IMR-90 (cell line): ENCODE data around the gene AHSG. TPM values are rescaled to one million over a fixed set of nuclear protein-coding genes. Genes with fewer than 3 reads are reported as not detected.
A peak's percentile ranks its signal among the peaks of the same experiment; 100 is the strongest.

Experiments used
- ATAC-seq: fragments of 200-7000 bp; cut with Tn5 transposase; 2 replicates; pipeline ENCODE4 v1.9.1; 2020; ENCODE audit warnings: low read depth, mild to moderate bottlenecking, moderate library complexity
- BruUV-seq: library from RNA; stranded (reverse); fragments of 400-500 nt; replicated peaks from 2 replicates; lab custom pipeline; 2021; lab: Mats Ljungman, UMichigan
- CTCF ChIA-PET: fragments of 300-600 bp; formaldehyde crosslinking; extraction: SDS; loops from one replicate; lab custom pipeline; 2021; ENCODE audit warnings: antibody characterized with exemption; lab: Yijun Ruan, JAX
- POLR2A ChIA-PET: fragments of 300-600 bp; sonication (Branson Sonifier 250); formaldehyde crosslinking; loops from one replicate; lab custom pipeline; 2022; ENCODE audit warnings: antibody characterized with exemption; ENCODE audit not compliant: unreplicated experiment; lab: Charles Lee
- DNase-seq: peaks from one replicate; pipeline ENCODE4 v3.0.0; 2013
- H2AFZ ChIP-seq: replicated peaks from 2 replicates; pipeline ENCODE3; 2013; ENCODE audit warnings: low read length, mild to moderate bottlenecking; ENCODE audit not compliant: poor library complexity
- H2AK5ac ChIP-seq: 2 replicates; pipeline ENCODE4 v1.6.1; 2013; ENCODE audit warnings: low read depth, low read length, inconsistent platforms
- H2AK9ac ChIP-seq: replicated peaks from 2 replicates; pipeline ENCODE3; 2013; ENCODE audit warnings: mild to moderate bottlenecking, low read depth, low read length, moderate library complexity; ENCODE audit not compliant: poor library complexity
- H2BK120ac ChIP-seq: 2 replicates; pipeline ENCODE4 v1.6.1; 2013; ENCODE audit warnings: low read depth, low read length, inconsistent platforms
- H2BK15ac ChIP-seq: 3 replicates; pipeline ENCODE4 v1.6.1; 2013; ENCODE audit warnings: low read depth, low read length, inconsistent platforms
- H2BK20ac ChIP-seq: 2 replicates; pipeline ENCODE4 v1.6.1; 2013; ENCODE audit warnings: low read depth, mild to moderate bottlenecking, inconsistent platforms, low read length, moderate library complexity
- H2BK5ac ChIP-seq: 2 replicates; pipeline ENCODE4 v1.6.1; 2013; ENCODE audit warnings: mild to moderate bottlenecking, low read depth, low read length, inconsistent platforms; ENCODE audit not compliant: poor library complexity, severe bottlenecking
- H3K14ac ChIP-seq: replicated peaks from 2 replicates; pipeline ENCODE4 v1.6.1; 2013; ENCODE audit warnings: low read depth, low read length, inconsistent platforms
- H3K18ac ChIP-seq: 2 replicates; pipeline ENCODE4 v1.6.1; 2013; ENCODE audit warnings: low read depth, low read length, control low read depth
- H3K23ac ChIP-seq: 2 replicates; pipeline ENCODE4 v1.6.1; 2013; ENCODE audit warnings: low read depth, low read length, inconsistent platforms
- H3K27ac ChIP-seq: 2 replicates; pipeline ENCODE4 v1.5.1; 2013; ENCODE audit warnings: mild to moderate bottlenecking, control low read depth, low read length; ENCODE audit not compliant: insufficient read depth
- H3K27me3 ChIP-seq: 2 replicates; pipeline ENCODE4 v1.6.1; 2013; ENCODE audit warnings: low read length; ENCODE audit not compliant: control insufficient read depth, insufficient read depth
- H3K36me3 ChIP-seq: 2 replicates; pipeline ENCODE4 v1.6.1; 2013; ENCODE audit warnings: low read length, mixed read lengths; ENCODE audit not compliant: control insufficient read depth, insufficient read depth
- H3K4ac ChIP-seq: 2 replicates; pipeline ENCODE4 v1.6.1; 2013; ENCODE audit warnings: low read depth, low read length, inconsistent platforms
- H3K4me1 ChIP-seq: 2 replicates; pipeline ENCODE4 v1.6.1; 2013; ENCODE audit warnings: low read length, mixed read lengths; ENCODE audit not compliant: control insufficient read depth, insufficient read depth
- H3K4me2 ChIP-seq: 2 replicates; pipeline ENCODE4 v1.6.1; 2013; ENCODE audit warnings: low read depth, mild to moderate bottlenecking, control low read depth, low read length, moderate library complexity
- H3K4me3 ChIP-seq: 2 replicates; pipeline ENCODE4 v1.5.1; 2013; ENCODE audit warnings: low read depth, mild to moderate bottlenecking, control low read depth, low read length, moderate library complexity; ENCODE audit not compliant: insufficient read depth
- H3K56ac ChIP-seq: 2 replicates; pipeline ENCODE4 v1.6.1; 2013; ENCODE audit warnings: low read length, inconsistent platforms; ENCODE audit not compliant: insufficient read depth; ENCODE audit errors: extremely low read depth
- H3K79me1 ChIP-seq, 2 experiments: 2 replicates each; pipeline ENCODE4 v1.6.1; 2013; ENCODE audit warnings: low read length in 2 of 2, inconsistent platforms in 1 of 2, low read depth in 1 of 2
- H3K9ac ChIP-seq: 2 replicates; pipeline ENCODE4 v1.6.1; 2013; ENCODE audit warnings: low read depth, low read length, control low read depth
- H3K9me1 ChIP-seq: 2 replicates; pipeline ENCODE4 v1.6.1; 2013; ENCODE audit warnings: low read length, inconsistent platforms; ENCODE audit not compliant: insufficient read depth
- H3K9me3 ChIP-seq: 2 replicates; pipeline ENCODE4 v1.6.1; 2013; ENCODE audit warnings: low read length; ENCODE audit not compliant: control insufficient read depth, insufficient read depth
- H4K20me1 ChIP-seq: 2 replicates; pipeline ENCODE4 v1.6.1; 2013; ENCODE audit warnings: low read length, inconsistent platforms; ENCODE audit not compliant: insufficient read depth
- H4K5ac ChIP-seq: 2 replicates; pipeline ENCODE4 v1.6.1; 2013; ENCODE audit warnings: mild to moderate bottlenecking, low read depth, low read length, control low read depth
- H4K8ac ChIP-seq, 2 experiments: 2 replicates each; pipeline ENCODE4 v1.6.1; 2013; ENCODE audit warnings: low read depth in 2 of 2, low read length in 2 of 2, control low read depth in 1 of 2, inconsistent platforms in 1 of 2
- H4K91ac ChIP-seq: 2 replicates; pipeline ENCODE4 v1.6.1; 2013; ENCODE audit warnings: low read depth, low read length, inconsistent platforms; ENCODE audit not compliant: insufficient read depth
- CEBPB ChIP-seq: IDR thresholded peaks from 2 replicates; pipeline ENCODE4 v1.6.1; 2012; ENCODE audit warnings: low read depth, low read length, improper control_type of control experiment
- CHD1 ChIP-seq: IDR thresholded peaks from 2 replicates; pipeline ENCODE4 v1.6.1; 2012; ENCODE audit warnings: low read depth, low read length, improper control_type of control experiment
- CTCF ChIP-seq: conservative IDR thresholded peaks from 2 replicates; pipeline ENCODE4 v1.5.1; 2012; ENCODE audit warnings: mild to moderate bottlenecking, low read depth, low read length, improper control_type of control experiment
- FOS ChIP-seq: fragments of 150-350 bp; IDR thresholded peaks from 2 replicates; pipeline ENCODE4 v1.6.1; 2016; ENCODE audit warnings: low read depth, low read length
- MAFK ChIP-seq: IDR thresholded peaks from 2 replicates; pipeline ENCODE4 v1.6.1; 2012; ENCODE audit warnings: low read depth, low read length, improper control_type of control experiment
- MXI1 ChIP-seq: IDR thresholded peaks from 2 replicates; pipeline ENCODE4 v1.6.1; 2012; ENCODE audit warnings: low read depth, mild to moderate bottlenecking, low read length, moderate library complexity, borderline replicate concordance
- NFE2L2 ChIP-seq: fragments of 150-350 bp; IDR thresholded peaks from 2 replicates; pipeline ENCODE4 v1.6.1; 2016; ENCODE audit warnings: low read depth, mild to moderate bottlenecking, low read length
- POLR2A ChIP-seq: IDR thresholded peaks from 2 replicates; pipeline ENCODE4 v1.6.1; 2012; ENCODE audit warnings: mild to moderate bottlenecking, low read depth, low read length
- RCOR1 ChIP-seq: IDR thresholded peaks from 2 replicates; pipeline ENCODE4 v1.6.1; 2012; ENCODE audit warnings: mild to moderate bottlenecking, low read length, improper control_type of control experiment; ENCODE audit not compliant: insufficient replicate concordance
- RFX5 ChIP-seq: IDR thresholded peaks from 2 replicates; pipeline ENCODE4 v1.8.0; 2012; ENCODE audit warnings: low read depth, mild to moderate bottlenecking, low read length, moderate library complexity
- WGBS, 2 experiments: methylation state at CpG; one replicate each; pipeline versions ENCODE4 v1.1.5 to v1.1.7; 2013; ENCODE audit warnings: missing lambda C conversion rate in 2 of 2; ENCODE audit not compliant: insufficient read length in 1 of 2; ENCODE audit errors: extremely low coverage in 2 of 2; 5-methylcytosine and 5-hydroxymethylcytosine counted together
- dilution Hi-C: fragments of 300-500 bp; cut with HindIII; formaldehyde crosslinking; loops from one replicate; pipeline ENCODE4 v1.14.3; 2018; ENCODE audit warnings: low sequenced_read_pairs; ENCODE audit not compliant: unreplicated experiment
- in situ Hi-C: fragments of 300-500 bp; cut with MboI; formaldehyde crosslinking; loops from 3 replicates; pipeline ENCODE4 v1.14.3; 2019; ENCODE audit warnings: low sequenced_read_pairs, inconsistent platforms, mixed read lengths
- intact Hi-C: fragments of 100-400 bp; cut with micrococcal nuclease; formaldehyde crosslinking; loops from 2 replicates; pipeline ENCODE4 v1.10.0; 2022
- polyA plus RNA-seq, 3 experiments: library from polyadenylated mRNA; depleted of rRNA; stranded (reverse); fragments of >200 nt; gene quantifications; 2 replicates each; pipeline ENCODE4 v1.2.3, GENCODE V29; 2012; ENCODE audit warnings: low replicate concordance in 1 of 3
- total RNA-seq: library from RNA; depleted of rRNA; stranded (reverse); fragments of >200 nt; gene quantifications from 2 replicates; pipeline ENCODE4 v1.2.3, GENCODE V29; 2012
- TF ChIP-seq, protein P1 (sequence below): fragments of 150-350 bp; IDR thresholded peaks from 2 replicates; pipeline ENCODE4 v1.6.1; 2016; ENCODE audit warnings: low read depth, mild to moderate bottlenecking, low read length, moderate library complexity, borderline replicate concordance

AHSG gene
- total and polyA plus RNA-seq, 2 of the 4 experiments (the other 2 are of a cell fraction), result not detected

DNA sequence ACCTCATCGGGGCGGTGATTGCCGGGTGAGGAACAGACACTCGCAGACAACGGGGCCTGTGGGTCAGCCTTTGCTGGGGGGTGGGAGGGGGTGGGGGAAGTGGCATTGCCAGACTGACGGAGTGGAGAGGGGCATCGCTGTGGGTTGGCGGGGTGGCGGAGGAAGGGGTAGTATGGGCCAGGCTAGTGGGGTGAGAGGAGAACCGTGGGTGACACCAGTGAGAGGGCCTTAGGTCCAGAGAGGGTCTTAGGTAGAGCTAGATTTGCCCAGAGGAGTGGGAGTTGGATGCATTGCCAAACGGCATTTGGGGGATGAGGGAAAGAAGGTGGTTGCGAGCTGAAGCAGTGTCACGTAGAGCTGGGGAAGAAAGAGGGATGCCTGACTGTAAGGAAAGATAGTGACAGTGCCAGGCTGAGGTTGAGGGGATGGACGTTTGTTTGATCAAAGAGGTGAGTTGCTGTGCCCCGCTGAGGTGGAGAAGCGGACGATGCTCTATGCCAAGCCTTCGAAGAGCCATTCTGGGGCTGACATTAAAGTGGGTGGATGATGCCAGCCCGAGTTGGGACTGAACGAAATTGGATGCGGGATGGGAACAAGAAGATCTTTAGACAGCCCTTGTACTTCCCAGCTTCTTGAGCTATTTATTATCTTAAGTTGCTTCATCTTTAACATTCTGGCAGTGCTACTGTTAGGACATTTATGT lies 41.8 kb upstream of the AHSG start (continued):
- TF ChIP-seq, protein P1, sequence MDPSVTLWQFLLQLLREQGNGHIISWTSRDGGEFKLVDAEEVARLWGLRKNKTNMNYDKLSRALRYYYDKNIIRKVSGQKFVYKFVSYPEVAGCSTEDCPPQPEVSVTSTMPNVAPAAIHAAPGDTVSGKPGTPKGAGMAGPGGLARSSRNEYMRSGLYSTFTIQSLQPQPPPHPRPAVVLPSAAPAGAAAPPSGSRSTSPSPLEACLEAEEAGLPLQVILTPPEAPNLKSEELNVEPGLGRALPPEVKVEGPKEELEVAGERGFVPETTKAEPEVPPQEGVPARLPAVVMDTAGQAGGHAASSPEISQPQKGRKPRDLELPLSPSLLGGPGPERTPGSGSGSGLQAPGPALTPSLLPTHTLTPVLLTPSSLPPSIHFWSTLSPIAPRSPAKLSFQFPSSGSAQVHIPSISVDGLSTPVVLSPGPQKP, result no peak
- no peak for TF ChIP-seq CHD1

- CTCF ChIA-PET, result interaction anchor here (1.8 kb wide), 1 partner anchor 46 kb away, joined by 4 read pairs; no protein-coding TSS in a partner anchor
- H3K27ac ChIP-seq, result no peak overlapping the region
- no peak overlapping the region for H3K56ac ChIP-seq
- TF ChIP-seq RCOR1, result no peak
- no peak for TF ChIP-seq FOS
- no peak for TF ChIP-seq CHD1
- TF ChIP-seq MAFK, result no peak
- TF ChIP-seq POLR2A, result no peak
- TF ChIP-seq CEBPB, result no peak
- TF ChIP-seq, protein P1, result no peak
- TF ChIP-seq CTCF, result no peak
- TF ChIP-seq MXI1, result no peak
- no peak for TF ChIP-seq RFX5
- TF ChIP-seq NFE2L2, result no peak
Observed at GRCh38 chr3:186571644-186572013, 41.2 kb upstream of the AHSG start.

More at GRCh38 chr3:186571644-186572013, 41.2 kb upstream of the AHSG start:
- Histone ChIP-seq H3K4ac (no peak overlapping the region), H2AK9ac (no peak overlapping the region), H3K4me3 (no peak overlapping the region), H3K14ac (no peak overlapping the region), H4K20me1 (no peaks in the 10 kb centered on the region), H4K91ac (no peak overlapping the region), H2AK5ac (no peak overlapping the region), H2BK20ac (no peak overlapping the region), H3K4me2 (no peak overlapping the region), H3K18ac (no peak overlapping the region), H4K5ac (no peak overlapping the region), H3K9me1 (0 out of 2 replicates have a peak, but pooled peaks cover 2% of the 10 kb centered on the region), H2AFZ (no peak overlapping the region), H3K23ac (no peak overlapping the region), H2BK5ac (no peak overlapping the region), H3K36me3 (peaks cover 9% of the 10 kb centered on the region), H4K8ac (0 out of 4 replicates have a peak overlapping the region, but pooled peaks of 1 of the 2 experiments have one; percentile 23), H3K79me1 (peaks cover 14 to 37% of the 10 kb centered on the region in 2 experiments), H2BK15ac (no peak overlapping the region), H3K27me3 (no peaks in the 10 kb centered on the region), H3K9me3 (no peaks in the 10 kb centered on the region), H3K4me1 (peaks cover 6% of the 10 kb centered on the region; the same call in 1 of the 2 replicates), H3K9ac (no peak overlapping the region), H2BK120ac (no peak overlapping the region)
- no CpG with 5 or more reads among the region's 2 CpGs for WGBS, 2 experiments
- POLR2A ChIA-PET, result interaction anchor here (0.6 kb wide), 1 partner anchor 639 kb away, joined by 4 read pairs; no protein-coding TSS in a partner anchor
- no TSS peak for BruUV-seq
- intact Hi-C loops (loop anchor here (10.0 kb wide), 1 partner anchor 213 kb away; the partner anchor contains the start of gene EIF4A2), dilution Hi-C loops (no loop called here), in situ Hi-C loops (no loop called here)
- DNase-seq (no peak), ATAC-seq (no peak)
